MM.1S (cell line): Measurements from ENCODE around the gene ZSWIM4.
A peak's percentile ranks its signal among the peaks of the same experiment; 100 is the strongest.

Experiments
- DNase-seq: peaks from one replicate; pipeline ENCODE4 v3.0.0-alpha.2; 2015
- H2AFZ ChIP-seq: fragments of 300-600 bp; sonication (generic); 2 replicates; pipeline ENCODE4 v1.6.0; 2016; ENCODE audit warnings: antibody characterized with exemption, low read length
- H3F3A ChIP-seq: fragments of 300-600 bp; sonication (generic); 2 replicates; pipeline ENCODE4 v1.6.1; 2016; ENCODE audit warnings: mild to moderate bottlenecking, antibody characterized with exemption, low read length, moderate library complexity, mixed read lengths; ENCODE audit not compliant: insufficient read depth
- H3K27ac ChIP-seq: fragments of 300-600 bp; sonication (generic); 2 replicates; pipeline ENCODE4 v1.5.1; 2016; ENCODE audit warnings: mild to moderate bottlenecking, low read length
- H3K27me3 ChIP-seq: fragments of 300-600 bp; sonication (generic); replicated peaks from 2 replicates; pipeline ENCODE4 v1.6.0; 2016; ENCODE audit warnings: low read length; ENCODE audit not compliant: insufficient read depth
- H3K36me3 ChIP-seq: fragments of 300-600 bp; sonication (generic); replicated peaks from 2 replicates; pipeline ENCODE4 v1.6.1; 2016; ENCODE audit warnings: mild to moderate bottlenecking, low read length, mixed read lengths; ENCODE audit not compliant: insufficient read depth
- H3K4me1 ChIP-seq: fragments of 300-600 bp; sonication (generic); 2 replicates; pipeline ENCODE4 v1.6.1; 2016; ENCODE audit warnings: low read length, mixed read lengths
- H3K4me2 ChIP-seq: fragments of 300-600 bp; sonication (generic); 2 replicates; pipeline ENCODE4 v1.6.0; 2016; ENCODE audit warnings: low read depth, low read length
- H3K4me3 ChIP-seq: fragments of 300-600 bp; sonication (generic); 2 replicates; pipeline ENCODE4 v1.5.1; 2016; ENCODE audit warnings: low read length, mixed read lengths
- H3K79me2 ChIP-seq: fragments of 300-600 bp; sonication (generic); 2 replicates; pipeline ENCODE4 v1.6.1; 2016; ENCODE audit warnings: mixed run types, low read length, mixed read lengths
- H3K9ac ChIP-seq: fragments of 300-600 bp; sonication (generic); 2 replicates; pipeline ENCODE4 v1.6.1; 2016; ENCODE audit warnings: low read length, mixed read lengths
- H3K9me2 ChIP-seq: fragments of 300-600 bp; sonication (generic); replicated peaks from 2 replicates; pipeline ENCODE4 v1.6.1; 2016; ENCODE audit warnings: mild to moderate bottlenecking, low read length, mixed read lengths; ENCODE audit not compliant: insufficient read depth
- H3K9me3 ChIP-seq: fragments of 300-600 bp; sonication (generic); replicated peaks from 2 replicates; pipeline ENCODE4 v1.6.1; 2016; ENCODE audit warnings: mild to moderate bottlenecking, low read length, mixed read lengths; ENCODE audit not compliant: insufficient read depth
- H4K20me1 ChIP-seq: fragments of 300-600 bp; sonication (generic); 2 replicates; pipeline ENCODE4 v1.6.1; 2016; ENCODE audit warnings: mild to moderate bottlenecking, low read length, moderate library complexity, mixed read lengths; ENCODE audit not compliant: insufficient read depth
- EZH2 ChIP-seq: fragments of 300-600 bp; sonication (generic); optimal IDR thresholded peaks from 2 replicates; pipeline ENCODE3; 2017; ENCODE audit warnings: low read depth, mild to moderate bottlenecking, antibody characterized with exemption, low read length, mixed read lengths
- EZH2phosphoT487 ChIP-seq: fragments of 300-600 bp; sonication (generic); IDR thresholded peaks from 2 replicates; pipeline ENCODE4 v1.6.1; 2018; ENCODE audit warnings: antibody characterized with exemption, low read length
- TF ChIP-seq, protein P1 (sequence below): fragments of 300-600 bp; sonication (generic); IDR thresholded peaks from 2 replicates; pipeline ENCODE4 v1.5.1; 2016; ENCODE audit warnings: antibody characterized with exemption, low read length, mixed read lengths

The ZSWIM4 gene

DNA sequence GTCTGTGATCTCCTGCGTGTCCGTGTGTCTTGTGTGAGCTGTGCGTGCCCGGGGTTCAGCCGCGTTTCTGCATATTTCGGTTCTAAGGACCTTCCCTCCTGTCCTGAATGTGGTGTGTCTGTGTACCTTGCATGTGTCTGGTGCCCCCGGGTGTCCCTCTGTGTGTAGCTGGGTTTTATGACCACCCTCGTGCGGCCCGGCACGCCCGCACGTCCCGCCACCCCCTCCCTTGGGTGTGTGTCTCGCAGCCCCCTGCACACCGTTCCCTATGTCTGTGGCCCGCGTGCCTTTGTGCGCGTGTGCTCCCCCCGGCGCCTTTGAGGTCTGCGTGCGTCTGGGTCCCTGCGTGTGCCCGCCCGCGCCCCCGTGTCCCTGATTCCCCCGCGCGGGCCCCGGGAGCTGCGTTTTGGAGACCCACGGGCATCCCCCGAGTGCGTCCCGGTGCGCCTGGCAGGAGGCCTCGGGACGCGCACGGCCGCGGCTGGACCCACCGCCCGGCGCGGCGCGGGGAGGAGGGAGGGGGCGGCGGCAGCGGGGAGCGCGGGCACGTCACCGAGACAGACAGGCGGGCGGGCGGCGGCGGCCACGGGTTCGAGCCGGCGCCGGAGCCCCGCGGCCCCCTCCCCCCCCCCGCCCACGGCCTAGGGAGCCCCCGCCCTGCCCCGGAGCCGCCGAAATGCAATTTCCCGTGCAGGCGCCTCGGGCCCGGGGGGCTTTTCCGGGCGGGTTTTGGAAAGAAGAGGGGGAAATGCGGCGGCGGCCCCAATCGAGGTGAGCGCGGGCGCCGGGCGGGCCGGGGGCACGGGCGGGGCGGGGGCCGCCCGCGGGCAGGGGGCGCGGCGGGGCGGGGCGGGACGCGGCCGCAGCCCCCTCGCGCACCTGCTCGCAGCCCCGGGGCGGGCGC, 69.7 kb downstream of the ZSWIM4 start:
- Histone ChIP-seq H3K27me3 (peaks cover 62% of the 10 kb centered on the region), H3K27ac (no peak overlapping the region), H3K79me2 (no peaks in the 10 kb centered on the region), H3K4me3 (no peak overlapping the region), H3K36me3 (no peaks in the 10 kb centered on the region), H2AFZ (no peak overlapping the region), H3K9ac (no peak overlapping the region), H3K9me3 (no peaks in the 10 kb centered on the region), H3K4me1 (peaks cover 5% of the 10 kb centered on the region; the same call in 1 of the 2 replicates), H3F3A (no peaks in the 10 kb centered on the region), H3K9me2 (no peaks in the 10 kb centered on the region), H3K4me2 (no peak overlapping the region), H4K20me1 (no peaks in the 10 kb centered on the region)
- TF ChIP-seq, protein P1, sequence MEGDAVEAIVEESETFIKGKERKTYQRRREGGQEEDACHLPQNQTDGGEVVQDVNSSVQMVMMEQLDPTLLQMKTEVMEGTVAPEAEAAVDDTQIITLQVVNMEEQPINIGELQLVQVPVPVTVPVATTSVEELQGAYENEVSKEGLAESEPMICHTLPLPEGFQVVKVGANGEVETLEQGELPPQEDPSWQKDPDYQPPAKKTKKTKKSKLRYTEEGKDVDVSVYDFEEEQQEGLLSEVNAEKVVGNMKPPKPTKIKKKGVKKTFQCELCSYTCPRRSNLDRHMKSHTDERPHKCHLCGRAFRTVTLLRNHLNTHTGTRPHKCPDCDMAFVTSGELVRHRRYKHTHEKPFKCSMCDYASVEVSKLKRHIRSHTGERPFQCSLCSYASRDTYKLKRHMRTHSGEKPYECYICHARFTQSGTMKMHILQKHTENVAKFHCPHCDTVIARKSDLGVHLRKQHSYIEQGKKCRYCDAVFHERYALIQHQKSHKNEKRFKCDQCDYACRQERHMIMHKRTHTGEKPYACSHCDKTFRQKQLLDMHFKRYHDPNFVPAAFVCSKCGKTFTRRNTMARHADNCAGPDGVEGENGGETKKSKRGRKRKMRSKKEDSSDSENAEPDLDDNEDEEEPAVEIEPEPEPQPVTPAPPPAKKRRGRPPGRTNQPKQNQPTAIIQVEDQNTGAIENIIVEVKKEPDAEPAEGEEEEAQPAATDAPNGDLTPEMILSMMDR, result no peak
- peak; percentile 77 for TF ChIP-seq EZH2
- no peak for TF ChIP-seq EZH2phosphoT487
- DNase-seq, result no peak

GRCh38 chr19:13865571-13866462, 70.6 kb downstream of the ZSWIM4 start:
- TF ChIP-seq, protein P1, result no peak
- 0 out of 2 replicates have a peak, but pooled peaks have one; percentile 12 for TF ChIP-seq EZH2phosphoT487
- Histone ChIP-seq H4K20me1 (no peaks in the 10 kb centered on the region), H3K27me3 (peaks cover 68% of the 10 kb centered on the region), H3K9me3 (no peaks in the 10 kb centered on the region), H3K4me3 (no peak overlapping the region), H3K79me2 (no peaks in the 10 kb centered on the region), H3K9ac (no peak overlapping the region), H3K4me1 (peaks cover 5% of the 10 kb centered on the region; the same call in 1 of the 2 replicates), H3K4me2 (peak overlapping the region; percentile 29; the same call in 1 of the 2 replicates), H3K27ac (no peak overlapping the region), H3K9me2 (no peaks in the 10 kb centered on the region), H2AFZ (no peak overlapping the region), H3K36me3 (no peaks in the 10 kb centered on the region), H3F3A (no peaks in the 10 kb centered on the region)
- DNase-seq, result no peak

GRCh38 chr19:13866463-13867046, 71.3 kb downstream of the ZSWIM4 start:
- Histone ChIP-seq H3K27ac (no peak overlapping the region), H3K36me3 (no peaks in the 10 kb centered on the region), H3K4me3 (no peak overlapping the region), H3K9ac (no peak overlapping the region), H3K9me2 (no peaks in the 10 kb centered on the region), H3K9me3 (no peaks in the 10 kb centered on the region), H3K4me1 (peaks cover 3% of the 10 kb centered on the region; the same call in 1 of the 2 replicates), H3K79me2 (no peaks in the 10 kb centered on the region), H3K4me2 (no peak overlapping the region), H3K27me3 (peaks cover 70% of the 10 kb centered on the region), H2AFZ (no peak overlapping the region), H3F3A (no peaks in the 10 kb centered on the region), H4K20me1 (no peaks in the 10 kb centered on the region)
- DNase-seq, result no peak
- TF ChIP-seq EZH2phosphoT487 (0 out of 2 replicates have a peak, but pooled peaks have one; percentile 6), EZH2 (no peak)
- TF ChIP-seq, protein P1, result no peak
